HepG2 (cell line): Measurements from ENCODE around the gene ZFAND3. TPM values are rescaled to one million over a fixed set of nuclear protein-coding genes. Genes with fewer than 3 reads are reported as not detected.
A peak's percentile ranks its signal among the peaks of the same experiment; 100 is the strongest.

Source experiments
- ATAC-seq: fragments of 200-7000 bp; cut with Tn5 transposase; 3 replicates; pipeline ENCODE4 v1.9.1; 2020; ENCODE audit warnings: mild to moderate bottlenecking, moderate library complexity
- BruUV-seq: library from RNA; stranded (reverse); fragments of 400-500 nt; replicated peaks from 2 replicates; lab custom pipeline; 2021; lab: Mats Ljungman, UMichigan
- CTCF ChIA-PET: fragments of 300-600 bp; formaldehyde crosslinking; extraction: SDS; loops from one replicate; lab custom pipeline; 2021; ENCODE audit warnings: low total read pairs, inconsistent platforms, low intra/inter-chr PET ratio; lab: Yijun Ruan, JAX
- POLR2A ChIA-PET: fragments of 350-600 bp; sonication (Branson Sonifier 250); formaldehyde crosslinking; loops from one replicate; lab custom pipeline; 2020; ENCODE audit warnings: antibody characterized with exemption, inconsistent platforms; lab: Yijun Ruan, JAX
- DNase-seq: peaks from one replicate; pipeline ENCODE4 v3.0.0-alpha.2; 2015; ENCODE audit warnings: low spot score
- FAIRE-seq: peaks from 3 replicates; lab custom pipeline; 2011; peaks lifted over from hg19 to GRCh38; lab: Jason Lieb, UNC
- H2AFZ ChIP-seq: one replicate; pipeline ENCODE4 v1.6.1; 2011; ENCODE audit warnings: low read length, inconsistent platforms
- H3K27ac ChIP-seq: fragments of 300-600 bp; 3 replicates; pipeline ENCODE4 v1.8.0; 2011; ENCODE audit warnings: mixed run types, mild to moderate bottlenecking, mixed read lengths, low read length, inconsistent platforms; ENCODE audit not compliant: insufficient read depth; ENCODE audit errors: extremely low read length
- H3K27me3 ChIP-seq, 2 experiments: fragments of 200-600 bp in 1 of 2; 2 replicates in 1 of 2; 3 replicates in 1 of 2; pipeline versions ENCODE4 v1.6.0 to v1.8.0; 2011; ENCODE audit warnings: low read length in 2 of 2, mild to moderate bottlenecking in 2 of 2, moderate library complexity in 2 of 2, inconsistent platforms in 1 of 2; ENCODE audit not compliant: insufficient read depth in 2 of 2, control insufficient read depth in 1 of 2
- H3K36me3 ChIP-seq, 2 experiments: fragments of 200-600 bp in 1 of 2; replicated peaks in 1 of 2; 2 replicates in 1 of 2; 3 replicates in 1 of 2; pipeline versions ENCODE4 v1.5.1 to v1.8.0; 2011; ENCODE audit warnings: low read length in 2 of 2, inconsistent platforms in 1 of 2; ENCODE audit not compliant: insufficient read depth in 2 of 2, control insufficient read depth in 1 of 2
- H3K4me1 ChIP-seq: 2 replicates; pipeline ENCODE4 v1.5.1; 2012; ENCODE audit warnings: low read length, inconsistent platforms; ENCODE audit not compliant: insufficient read depth
- H3K4me2 ChIP-seq: 2 replicates; pipeline ENCODE4 v1.6.0; 2011; ENCODE audit warnings: low read depth, low read length, inconsistent platforms
- H3K4me3 ChIP-seq, 3 experiments: fragments of 200-600 bp in 1 of 3; sonication (generic), shearing (Covaris generic) in 1 of 3; replicated peaks in 1 of 3; 2 replicates each; pipeline ENCODE4 v1.5.1; 2011 to 2016; ENCODE audit warnings: low read length in 3 of 3, inconsistent platforms in 2 of 3, low read depth in 2 of 3, mild to moderate bottlenecking in 2 of 3, control low read depth in 1 of 3, mixed read lengths in 1 of 3; ENCODE audit not compliant: insufficient read depth in 1 of 3
- H3K79me2 ChIP-seq: one replicate; pipeline ENCODE4 v1.6.1; 2011; ENCODE audit warnings: low read length, inconsistent platforms; ENCODE audit not compliant: insufficient read depth
- H3K9ac ChIP-seq: 2 replicates; pipeline ENCODE4 v1.6.0; 2011; ENCODE audit warnings: mild to moderate bottlenecking, low read depth, low read length, inconsistent platforms; ENCODE audit not compliant: insufficient read depth
- H3K9me3 ChIP-seq: 2 replicates; pipeline ENCODE4 v1.5.1; 2012; ENCODE audit warnings: mild to moderate bottlenecking, low read length
- H4K20me1 ChIP-seq: 2 replicates; pipeline ENCODE4 v1.6.0; 2011; ENCODE audit warnings: inconsistent platforms, mild to moderate bottlenecking, low read length, moderate library complexity; ENCODE audit not compliant: insufficient read depth
- DRAP1 ChIP-seq: IDR thresholded peaks from 2 replicates; pipeline ENCODE4 v1.6.1; 2016; ENCODE audit warnings: missing genetic modification reagents, missing compliant biosample characterization
- FOSL2 ChIP-seq: sonication (generic); formaldehyde crosslinking; IDR thresholded peaks from 2 replicates; pipeline ENCODE4 v1.4.0; 2020; ENCODE audit warnings: missing genetic modification reagents
- GATAD2A ChIP-seq: IDR thresholded peaks from 2 replicates; pipeline ENCODE4 v1.6.1; 2016
- JARID2 ChIP-seq: sonication (generic); formaldehyde crosslinking; IDR thresholded peaks from 2 replicates; pipeline ENCODE4 v1.8.1; 2023; ENCODE audit warnings: missing genetic modification reagents, inconsistent platforms; ENCODE audit not compliant: insufficient replicate concordance
- KLF16 ChIP-seq, 2 experiments: sonication (generic) in 1 of 2; formaldehyde crosslinking in 1 of 2; IDR thresholded peaks; 2 replicates each; pipeline versions ENCODE4 v1.6.1 to v1.8.0; 2016 to 2023; ENCODE audit warnings: missing genetic modification reagents in 2 of 2, missing compliant biosample characterization in 1 of 2
- KMT2A ChIP-seq: sonication (generic); formaldehyde crosslinking; IDR thresholded peaks from 2 replicates; pipeline ENCODE4 v1.4.0; 2020; ENCODE audit warnings: missing genetic modification reagents
- MAX ChIP-seq: IDR thresholded peaks from 2 replicates; pipeline ENCODE4 v1.6.1; 2012; ENCODE audit warnings: inconsistent platforms
- PHF20 ChIP-seq: sonication (generic); formaldehyde crosslinking; IDR thresholded peaks from 2 replicates; pipeline ENCODE4 v1.5.0; 2020; ENCODE audit warnings: mild to moderate bottlenecking, missing genetic modification reagents
- POLR2A ChIP-seq, 2 experiments: IDR thresholded peaks; 2 replicates each; pipeline ENCODE4 v1.6.1; 2011; ENCODE audit warnings: low read depth in 2 of 2, low read length in 2 of 2, mild to moderate bottlenecking in 1 of 2, moderate library complexity in 1 of 2; ENCODE audit not compliant: insufficient read depth in 1 of 2
- POLR2G ChIP-seq: fragments of 200-400 bp; formaldehyde crosslinking; IDR thresholded peaks from 2 replicates; pipeline ENCODE4 v1.6.1; 2018; ENCODE audit warnings: mild to moderate bottlenecking, low read depth, low read length, moderate library complexity
- SMARCE1 ChIP-seq: fragments of 450-650 bp; IDR thresholded peaks from 2 replicates; pipeline ENCODE4 v1.6.1; 2017; ENCODE audit warnings: borderline replicate concordance
- TAF15 ChIP-seq: fragments of 200-400 bp; formaldehyde crosslinking; IDR thresholded peaks from one replicate; pipeline ENCODE4 v1.6.1; 2018; ENCODE audit warnings: mild to moderate bottlenecking, low read depth, low read length; ENCODE audit not compliant: poor library complexity, severe bottlenecking
- TBX3 ChIP-seq: fragments of 450-650 bp; IDR thresholded peaks from 2 replicates; pipeline ENCODE4 v1.6.1; 2017; ENCODE audit warnings: antibody characterized with exemption, mild to moderate bottlenecking, inconsistent platforms, borderline replicate concordance
- TFDP1 ChIP-seq: IDR thresholded peaks from 2 replicates; pipeline ENCODE4 v1.6.1; 2016; ENCODE audit warnings: missing compliant biosample characterization, missing genetic modification reagents, borderline replicate concordance
- ZNF17 ChIP-seq: sonication (generic); formaldehyde crosslinking; IDR thresholded peaks from 2 replicates; pipeline ENCODE4 v1.5.0; 2020; ENCODE audit warnings: mild to moderate bottlenecking, missing genetic modification reagents
- ZNF263 ChIP-seq: sonication (generic); formaldehyde crosslinking; IDR thresholded peaks from 2 replicates; pipeline ENCODE4 v1.4.0; 2020; ENCODE audit warnings: missing genetic modification reagents
- ZNF672 ChIP-seq: sonication (generic); formaldehyde crosslinking; IDR thresholded peaks from 2 replicates; pipeline ENCODE4 v1.8.1; 2022; ENCODE audit warnings: missing genetic modification reagents
- ZNF687 ChIP-seq: sonication (generic); formaldehyde crosslinking; IDR thresholded peaks from 2 replicates; pipeline ENCODE4 v1.5.1; 2020; ENCODE audit warnings: mild to moderate bottlenecking, missing genetic modification reagents, moderate library complexity
- WGBS: methylation state at CpG from one replicate; pipeline ENCODE4 v1.1.6; 2017; ENCODE audit warnings: low lambda C conversion rate; 5-methylcytosine and 5-hydroxymethylcytosine counted together
- in situ Hi-C: cut with HindIII; loops from 2 replicates; pipeline ENCODE4 v1.10.0; 2017; ENCODE audit warnings: low pct_unique_long_range_greater_than_20kb; ENCODE audit not compliant: extremely low pct_ligation_motif_present
- intact Hi-C: fragments of 100-400 bp; cut with micrococcal nuclease; formaldehyde crosslinking; loops from one replicate; pipeline ENCODE4 v1.10.0; 2022; ENCODE audit not compliant: unreplicated experiment
- polyA plus RNA-seq, 8 experiments: library from polyadenylated mRNA; depleted of rRNA in 3 of 8; stranded (reverse) in 7 of 8; unstranded in 1 of 8; fragments of >200 nt; fragmentation: Illumina TruSeq in 4 of 8; extraction: Trizol in 4 of 8; gene quantifications; 2 replicates each; pipeline versions ENCODE4 v1.2.1 to v1.2.3, GENCODE V29; 2011 to 2016; ENCODE audit warnings: low read depth in 4 of 8, missing spikeins in 1 of 8, mixed read lengths in 1 of 8; ENCODE audit not compliant: insufficient read depth in 1 of 8
- total RNA-seq, 5 experiments: library from RNA; depleted of rRNA; stranded (reverse); fragments of >200 nt; fragmentation: Illumina TruSeq; extraction: Trizol; gene quantifications; 2 replicates each; pipeline ENCODE4 v1.2.3, GENCODE V29; 2016; ENCODE audit warnings: low read depth in 1 of 5

Gene ZFAND3
- total and polyA plus RNA-seq, 2 of the 13 experiments (the other 11 are each of a cell fraction or from before 2014, with no cell fraction given), result 16.4 to 17.1 TPM

- FAIRE-seq (no peak), DNase-seq (peak; percentile 54), ATAC-seq (peak; percentile 1; the same call in 2 of the 3 replicates)
- Histone ChIP-seq H4K20me1 (peaks cover 41% of the 10 kb centered on the region), H3K79me2 (peaks cover 50% of the 10 kb centered on the region), H3K36me3 (no peaks in the 10 kb centered on the region), H3K4me3 (peak overlapping the region; percentile 86 to 93 (median 90)), H3K9me3 (no peaks in the 10 kb centered on the region), H3K27ac (peak overlapping the region; percentile 98), H3K27me3 (no peaks in the 10 kb centered on the region; a peak in 1 of 5 replicates), H3K4me1 (peaks cover 74% of the 10 kb centered on the region), H3K4me2 (peak overlapping the region; percentile 87), H2AFZ (no peak overlapping the region), H3K9ac (peak overlapping the region; percentile 98)
- POLR2A ChIA-PET, result interaction anchor here (0.6 to 3.7 kb wide), 19 partner anchors 7 to 495 kb away, joined by 3 to 73 read pairs (median 8); no protein-coding TSS in a partner anchor
- WGBS, result 1% methylated on average over 36 of the region's 71 CpGs
- intact Hi-C loops, result loop anchor here (1.0 to 2.0 kb wide), 2 partner anchors 21 to 41 kb away; no protein-coding TSS in a partner anchor
- CTCF ChIA-PET, result no interaction called here
- TSS peak; percentile 58 for BruUV-seq
- in situ Hi-C loops, result no loop called here
- TF ChIP-seq JARID2 (CRISPR knock-in tag), result no peak
- TF ChIP-seq TAF15, result no peak
- peak; percentile 78 for TF ChIP-seq ZNF263 (CRISPR knock-in tag)
- TF ChIP-seq TBX3, result no peak
- TF ChIP-seq ZNF672, result no peak
- no peak for TF ChIP-seq SMARCE1
- 0 out of 4 replicates have a peak, but pooled peaks of 1 of the 2 experiments have one; percentile 9 for TF ChIP-seq KLF16 (CRISPR knock-in tag; IDR thresholded peaks at IDR 0.05)
- TF ChIP-seq DRAP1, result peak; percentile 18; the same call in 1 of the 2 replicates
- peak; percentile 40; the same call in 1 of the 2 replicates for TF ChIP-seq GATAD2A (CRISPR knock-in tag)
- TF ChIP-seq FOSL2, result peak; percentile 37; the same call in 1 of the 2 replicates
- no peak for TF ChIP-seq MAX
- TF ChIP-seq TFDP1 (CRISPR knock-in tag), result no peak
- no peak for TF ChIP-seq ZNF687 (CRISPR knock-in tag)
- no peak for TF ChIP-seq PHF20 (CRISPR knock-in tag)
- TF ChIP-seq POLR2G, result 0 out of 2 replicates have a peak, but pooled peaks have one; percentile 32
- peak in 1 of 2 experiments; percentile 47; a peak in 1 of 4 replicates for TF ChIP-seq POLR2A (IDR thresholded peaks at IDR 0.05; ENCODE audit: insufficient read depth in 1 of 2, low read depth in 2 of 2, low read length in 2 of 2)
- 0 out of 2 replicates have a peak, but pooled peaks have one; percentile 30 for TF ChIP-seq KMT2A (CRISPR knock-in tag)
- no peak for TF ChIP-seq ZNF17 (CRISPR knock-in tag)
Observed at GRCh38 chr6:37819802-37820717, 533 bp downstream of the ZFAND3 start.
